Measurements from ENCODE around the gene RHBG.

GRCh38 chr1:156414461-156415064 lies 45.6 kb downstream of the RHBG start:
- TF ChIP-seq POLR2A (IDR thresholded peaks at IDR 0.05; ENCODE audit: low read depth) = no peak
- TF ChIP-seq POLR2AphosphoS5 (IDR thresholded peaks at IDR 0.05) = no peak
- TF ChIP-seq CTCF (IDR thresholded peaks at IDR 0.05) = no peak
- TF ChIP-seq EP300 (IDR thresholded peaks at IDR 0.05) = no peak
